ENCODE data around the gene TMEM134. TPM values are rescaled to one million over a fixed set of nuclear protein-coding genes. Genes with fewer than 3 reads are reported as not detected.
A peak's percentile ranks its signal among the peaks of the same experiment; 100 is the strongest.

TMEM134 gene
- total RNA-seq, 2 experiments from 2014 or later, result 26.8 to 76.9 TPM

GRCh38 chr11:67483831-67484665 lies 15.0 kb upstream of the TMEM134 start:
- TF ChIP-seq EZH2phosphoT487 (IDR thresholded peaks at IDR 0.05; ENCODE audit: borderline replicate concordance, low read depth, low read length), result no peak
- TF ChIP-seq CTCF (conservative IDR thresholded peaks at IDR 0.05; ENCODE audit: low read length), result no peak
- DNase-seq (ENCODE audit: low spot score), result peak; percentile 60
- H3K4me2 ChIP-seq (ENCODE audit: low read length), result peak overlapping the region; percentile 95
- H3K36me3 ChIP-seq (ENCODE audit: insufficient read depth, low read length), result peaks cover 20% of the 10 kb centered on the region
- H3K9me3 ChIP-seq (ENCODE audit: low read length), result no peaks in the 10 kb centered on the region
- peaks cover 28% of the 10 kb centered on the region; the same call in 1 of the 2 replicates for H3K79me2 ChIP-seq (ENCODE audit: insufficient read depth, low read depth, low read length)
- POLR2A ChIA-PET, result interaction anchor here (0.5 to 1.4 kb wide), 9 partner anchors 13 to 780 kb away, joined by 3 to 7 read pairs (median 3); partner anchors contain the start of genes PPP1CA, PTPRCAP and TBC1D10C
- CTCF ChIA-PET (ENCODE audit: unreplicated experiment), result interaction anchor here (1.4 kb wide), 1 partner anchor 44 kb away, joined by 3 read pairs; no protein-coding TSS in a partner anchor
- no peaks in the 10 kb centered on the region for H4K20me1 ChIP-seq (ENCODE audit: insufficient read depth, low read length)
- H3K27ac ChIP-seq (ENCODE audit: low read depth, low read length, poor library complexity, severe bottlenecking), result peak overlapping the region; percentile 87
- H3K4me3 ChIP-seq (ENCODE audit: low read depth, low read length, poor library complexity, severe bottlenecking), result peak overlapping the region; percentile 71
- H3K9me2 ChIP-seq (ENCODE audit: insufficient read depth, low read length), result no peaks in the 10 kb centered on the region
- H2AFZ ChIP-seq (ENCODE audit: low read length), result no peak overlapping the region; the same call in 1 of the 2 replicates
- intact Hi-C loops (cut with micrococcal nuclease; ENCODE audit: unreplicated experiment), result loop anchor here (1.0 to 5.0 kb wide), 5 partner anchors 23 to 132 kb away; partner anchors contain the start of genes CORO1B, POLD4 and RAD9A
- peaks cover 44% of the 10 kb centered on the region for H3K4me1 ChIP-seq (ENCODE audit: insufficient read depth, low read length, poor library complexity, severe bottlenecking)
- no TSS peak for BruUV-seq (replicated peaks)

- peak within 1 kb of the TSS; percentile 95 for H3K4me2 ChIP-seq (ENCODE audit: low read length)
- H2AFZ ChIP-seq (ENCODE audit: low read length), result peak within 1 kb of the TSS; percentile 71
- POLR2A ChIA-PET, result interaction anchor here (0.5 to 1.8 kb wide), 7 partner anchors 12 to 237 kb away, joined by 3 to 6 read pairs (median 3); partner anchors contain the start of genes PTPRCAP and TBC1D10C
- TF ChIP-seq EZH2phosphoT487 (IDR thresholded peaks at IDR 0.05; ENCODE audit: borderline replicate concordance, low read depth, low read length), result no peak
- no peak for TF ChIP-seq CTCF (conservative IDR thresholded peaks at IDR 0.05; ENCODE audit: low read length)
- intact Hi-C loops (cut with micrococcal nuclease; ENCODE audit: unreplicated experiment), result loop anchor here (5.0 kb wide), 1 partner anchor 131 kb away; the partner anchor contains the start of gene POLD4
- H3K27ac ChIP-seq (ENCODE audit: low read depth, low read length, poor library complexity, severe bottlenecking), result peak within 1 kb of the TSS; percentile 87
- H3K9me3 ChIP-seq (ENCODE audit: low read length), result no peaks in the 10 kb centered on the region
- no peaks in the 10 kb centered on the region for H3K9me2 ChIP-seq (ENCODE audit: insufficient read depth, low read length)
- CTCF ChIA-PET (ENCODE audit: unreplicated experiment), result interaction anchor here (1.0 kb wide), 1 partner anchor 96 kb away, joined by 5 read pairs; no protein-coding TSS in a partner anchor
- H3K4me1 ChIP-seq (ENCODE audit: insufficient read depth, low read length, poor library complexity, severe bottlenecking), result peaks cover 44% of the 10 kb centered on the region
- H4K20me1 ChIP-seq (ENCODE audit: insufficient read depth, low read length), result no peaks in the 10 kb centered on the region
- peaks cover 28% of the 10 kb centered on the region; the same call in 1 of the 2 replicates for H3K79me2 ChIP-seq (ENCODE audit: insufficient read depth, low read depth, low read length)
- DNase-seq (ENCODE audit: low spot score), result peak; percentile 99
- peak within 1 kb of the TSS; percentile 71 for H3K4me3 ChIP-seq (ENCODE audit: low read depth, low read length, poor library complexity, severe bottlenecking)
- peaks cover 11% of the 10 kb centered on the region for H3K36me3 ChIP-seq (ENCODE audit: insufficient read depth, low read length)
- no TSS peak for BruUV-seq (replicated peaks)
Observed at GRCh38 chr11:67482827-67483798, 14.1 kb upstream of the TMEM134 start, which contains the start of gene AIP. Gene AIP (plus strand): TSS chr11:67483026. CDS start chr11:67483159, 133 bp downstream.

Data from OCI-LY7 (cell line).